BE2C (cell line): ENCODE results near the gene SFSWAP.

Source experiments
- DNase-seq: peaks from one replicate; pipeline ENCODE4 v3.0.0-alpha.2; 2020
- H3K27me3 ChIP-seq: fragments of 250-450 bp; sonication (Bioruptor Pico); 2 replicates; pipeline ENCODE4 v1.5.1; 2020; ENCODE audit warnings: mild to moderate bottlenecking
- H3K36me3 ChIP-seq: fragments of 250-450 bp; sonication (Bioruptor Pico); 2 replicates; pipeline ENCODE4 v1.5.1; 2020; ENCODE audit warnings: mild to moderate bottlenecking
- H3K4me1 ChIP-seq: fragments of 250-450 bp; sonication (Bioruptor Pico); 2 replicates; pipeline ENCODE4 v1.5.1; 2020
- H3K4me3 ChIP-seq: 2 replicates; pipeline ENCODE4 v1.5.1; 2011; ENCODE audit warnings: low read depth, low read length
- H3K9me3 ChIP-seq: fragments of 250-450 bp; sonication (Bioruptor Pico); 2 replicates; pipeline ENCODE4 v1.5.1; 2020
- TF ChIP-seq, protein P1 (sequence below): IDR thresholded peaks from 2 replicates; pipeline ENCODE4 v1.5.1; 2012; ENCODE audit warnings: mild to moderate bottlenecking, low read depth, low read length

SFSWAP gene

DNA sequence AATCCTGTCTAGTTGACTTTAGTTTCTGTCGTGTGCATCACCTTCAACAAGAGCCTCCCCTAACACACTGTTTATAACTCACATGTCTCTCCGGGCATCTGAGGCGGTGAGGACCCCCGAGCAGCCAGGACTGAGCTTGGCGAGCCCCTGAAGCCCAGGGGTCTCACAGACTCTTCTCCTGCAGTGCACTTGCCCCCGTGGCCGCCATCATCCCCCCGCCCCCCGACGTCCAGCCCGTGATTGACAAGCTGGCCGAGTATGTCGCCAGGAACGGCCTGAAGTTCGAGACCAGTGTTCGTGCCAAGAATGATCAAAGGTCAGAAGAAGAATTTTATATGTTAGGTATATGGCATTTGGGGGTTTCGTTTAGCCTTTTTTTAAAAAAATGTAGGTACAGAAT, 43.3 kb downstream of the SFSWAP start:
- TF ChIP-seq, protein P1, sequence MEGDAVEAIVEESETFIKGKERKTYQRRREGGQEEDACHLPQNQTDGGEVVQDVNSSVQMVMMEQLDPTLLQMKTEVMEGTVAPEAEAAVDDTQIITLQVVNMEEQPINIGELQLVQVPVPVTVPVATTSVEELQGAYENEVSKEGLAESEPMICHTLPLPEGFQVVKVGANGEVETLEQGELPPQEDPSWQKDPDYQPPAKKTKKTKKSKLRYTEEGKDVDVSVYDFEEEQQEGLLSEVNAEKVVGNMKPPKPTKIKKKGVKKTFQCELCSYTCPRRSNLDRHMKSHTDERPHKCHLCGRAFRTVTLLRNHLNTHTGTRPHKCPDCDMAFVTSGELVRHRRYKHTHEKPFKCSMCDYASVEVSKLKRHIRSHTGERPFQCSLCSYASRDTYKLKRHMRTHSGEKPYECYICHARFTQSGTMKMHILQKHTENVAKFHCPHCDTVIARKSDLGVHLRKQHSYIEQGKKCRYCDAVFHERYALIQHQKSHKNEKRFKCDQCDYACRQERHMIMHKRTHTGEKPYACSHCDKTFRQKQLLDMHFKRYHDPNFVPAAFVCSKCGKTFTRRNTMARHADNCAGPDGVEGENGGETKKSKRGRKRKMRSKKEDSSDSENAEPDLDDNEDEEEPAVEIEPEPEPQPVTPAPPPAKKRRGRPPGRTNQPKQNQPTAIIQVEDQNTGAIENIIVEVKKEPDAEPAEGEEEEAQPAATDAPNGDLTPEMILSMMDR: no peak
- Histone ChIP-seq H3K4me3 (no peak overlapping the region), H3K4me1 (peaks cover 6% of the 10 kb centered on the region), H3K9me3 (no peaks in the 10 kb centered on the region), H3K27me3 (no peaks in the 10 kb centered on the region), H3K36me3 (peaks cover 73% of the 10 kb centered on the region)
- DNase-seq: no peak

DNA sequence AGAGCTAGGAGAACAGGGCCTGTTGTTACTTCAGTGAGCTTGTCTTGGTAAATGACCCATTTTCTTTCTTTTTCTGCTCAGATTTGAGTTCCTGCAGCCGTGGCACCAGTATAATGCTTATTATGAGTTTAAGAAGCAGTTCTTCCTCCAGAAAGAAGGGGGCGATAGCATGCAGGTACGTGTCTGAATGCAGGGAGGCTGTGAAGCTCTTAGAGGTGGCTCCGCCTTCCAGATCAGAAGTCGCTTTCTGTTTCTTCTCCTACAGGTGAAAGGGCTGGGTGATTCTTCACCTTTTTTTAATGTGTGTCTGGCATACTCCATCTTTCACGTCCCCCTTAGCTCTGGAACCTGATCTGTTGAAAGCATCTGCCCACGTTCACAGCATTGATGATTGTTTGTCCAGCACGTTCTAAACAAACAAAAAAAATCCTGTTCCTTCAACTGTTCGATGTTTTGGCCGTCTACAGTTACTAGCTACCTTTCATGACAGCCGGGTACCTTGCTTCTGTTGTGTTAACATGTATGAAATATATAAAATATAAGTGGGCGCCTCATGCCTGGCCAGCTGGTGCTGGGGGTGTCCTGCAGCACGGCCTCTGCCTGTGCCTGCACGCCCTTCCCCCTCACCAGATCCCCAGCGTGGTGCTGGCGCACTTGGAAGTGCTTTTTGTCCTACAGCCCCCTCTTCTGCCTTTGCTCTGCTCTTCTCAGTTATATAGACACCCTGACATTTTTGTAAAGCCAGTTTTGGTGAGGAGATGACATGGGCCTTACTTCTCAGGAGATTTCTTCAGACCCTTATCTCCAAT, 44.6 kb downstream of the SFSWAP start:
- DNase-seq: peak; percentile 48
- Histone ChIP-seq H3K27me3 (no peaks in the 10 kb centered on the region), H3K4me3 (no peak overlapping the region), H3K36me3 (peaks cover 80% of the 10 kb centered on the region), H3K4me1 (peaks cover 6% of the 10 kb centered on the region), H3K9me3 (no peaks in the 10 kb centered on the region)
- TF ChIP-seq, protein P1: peak; percentile 81

DNA sequence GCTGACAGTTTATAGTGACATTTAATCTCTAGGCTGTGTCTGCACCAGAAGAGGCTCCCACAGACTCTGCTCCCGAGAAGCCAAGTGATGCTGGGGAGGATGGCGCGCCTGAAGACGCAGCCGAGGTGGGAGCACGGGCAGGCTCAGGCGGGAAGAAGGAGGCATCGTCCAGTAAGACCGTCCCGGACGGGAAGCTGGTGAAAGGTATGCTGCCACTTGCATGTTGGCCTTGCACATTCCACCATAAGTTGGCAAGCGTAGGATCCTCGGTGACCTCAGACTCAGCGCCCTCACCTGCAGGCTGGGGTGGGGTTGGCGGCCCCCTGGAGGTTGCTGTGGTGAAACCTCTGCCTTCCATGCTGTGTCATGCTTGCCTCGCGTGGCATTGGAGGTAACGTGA, 45.6 kb downstream of the SFSWAP start:
- Histone ChIP-seq H3K4me1 (peaks cover 3% of the 10 kb centered on the region; the same call in 1 of the 2 replicates), H3K9me3 (no peaks in the 10 kb centered on the region), H3K27me3 (no peaks in the 10 kb centered on the region), H3K4me3 (no peak overlapping the region), H3K36me3 (peaks cover 84% of the 10 kb centered on the region)
- TF ChIP-seq, protein P1: no peak
- no peak for DNase-seq

DNA sequence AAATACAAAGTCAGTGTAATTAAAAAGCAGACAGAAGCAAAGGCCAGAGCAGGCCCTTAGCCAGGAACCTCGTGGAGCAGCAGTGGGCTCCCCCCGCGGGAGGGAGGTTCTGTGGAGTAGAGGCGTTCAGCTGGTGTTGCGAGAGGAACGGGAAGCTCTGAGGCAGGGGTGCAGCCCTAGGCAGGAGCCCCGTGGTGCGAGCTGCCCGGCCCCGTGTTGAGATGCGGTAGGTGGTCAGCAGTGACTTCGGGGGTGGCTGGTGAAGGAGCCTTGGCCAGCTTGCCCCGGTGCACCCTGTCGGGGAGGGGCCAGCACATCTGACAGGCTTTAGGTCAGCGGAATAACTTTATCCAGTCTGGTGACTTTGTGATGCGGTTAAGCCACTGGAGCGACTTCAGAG, 46.2 kb downstream of the SFSWAP start:
- TF ChIP-seq, protein P1: no peak
- H3K9me3 ChIP-seq: no peaks in the 10 kb centered on the region
- H3K27me3 ChIP-seq: no peaks in the 10 kb centered on the region
- no peak overlapping the region for H3K4me3 ChIP-seq
- no peaks in the 10 kb centered on the region for H3K4me1 ChIP-seq
- no peak for DNase-seq
- H3K36me3 ChIP-seq: peaks cover 86% of the 10 kb centered on the region

DNA sequence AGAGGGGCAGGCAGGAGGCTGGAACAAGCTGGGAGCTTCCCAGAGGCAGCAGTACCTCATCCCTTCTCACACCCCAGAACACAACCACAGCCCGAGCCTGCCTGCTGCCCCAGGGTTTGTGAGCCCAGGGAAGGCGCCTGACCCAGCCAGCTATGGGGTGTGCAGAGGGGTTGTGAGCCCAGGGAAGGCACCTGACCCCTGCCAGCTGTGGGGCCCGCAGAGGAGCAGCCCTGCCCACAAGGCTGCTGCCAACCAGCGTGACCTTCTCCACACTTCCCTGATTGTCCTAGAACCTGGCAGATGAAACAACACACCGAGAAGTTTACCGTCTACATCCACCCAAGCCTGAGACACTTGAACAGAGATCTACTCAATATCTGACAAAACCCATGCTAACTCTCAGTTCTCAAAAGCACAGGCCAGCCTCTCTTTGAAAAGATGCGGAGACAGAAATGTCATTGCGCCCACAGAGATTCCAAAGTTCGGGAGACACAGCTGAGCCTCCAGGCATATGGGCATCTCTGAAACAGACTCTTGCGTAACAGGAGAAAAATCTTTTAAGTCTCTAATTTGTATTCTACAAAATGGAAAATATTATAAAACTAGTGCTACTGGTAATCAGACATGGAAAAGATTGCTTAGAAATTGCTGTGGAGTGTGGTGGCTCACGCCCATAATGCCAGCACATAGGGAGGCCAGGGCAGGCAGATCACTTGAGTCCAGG, 47.3 kb downstream of the SFSWAP start:
- Histone ChIP-seq H3K4me3 (no peak overlapping the region), H3K9me3 (no peaks in the 10 kb centered on the region), H3K27me3 (no peaks in the 10 kb centered on the region), H3K4me1 (no peaks in the 10 kb centered on the region), H3K36me3 (peaks cover 79% of the 10 kb centered on the region)
- no peak for DNase-seq
- TF ChIP-seq, protein P1: no peak

DNA sequence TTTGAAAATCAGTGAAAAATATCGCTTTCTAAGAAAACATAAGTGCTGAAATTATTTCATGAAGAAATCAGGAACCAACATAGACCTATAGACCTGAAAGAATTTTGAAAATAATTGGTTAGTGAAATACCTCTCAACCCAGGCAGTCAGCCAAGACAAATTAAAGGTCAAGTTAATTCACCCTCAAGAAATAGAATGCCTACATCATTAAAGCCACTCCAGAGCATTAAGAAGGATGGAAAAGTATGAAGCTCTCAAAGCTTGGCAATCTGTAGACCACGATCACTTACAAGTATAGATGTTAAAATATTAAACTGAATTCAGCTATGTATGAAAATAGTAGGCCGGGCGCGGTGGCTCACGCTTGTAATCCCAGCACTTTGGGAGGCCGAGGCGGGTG, 48.3 kb downstream of the SFSWAP start:
- Histone ChIP-seq H3K9me3 (no peaks in the 10 kb centered on the region), H3K4me3 (no peak overlapping the region), H3K27me3 (no peaks in the 10 kb centered on the region), H3K36me3 (peaks cover 75% of the 10 kb centered on the region), H3K4me1 (no peaks in the 10 kb centered on the region)
- TF ChIP-seq, protein P1: no peak
- no peak for DNase-seq
